HepG2 (cell line): ENCODE data around the gene CYP2W1. TPM values are rescaled to one million over a fixed set of nuclear protein-coding genes. Genes with fewer than 3 reads are reported as not detected.

ENCODE experiments used
- ARID2 ChIP-seq: sonication (generic); formaldehyde crosslinking; IDR thresholded peaks from 2 replicates; pipeline ENCODE4 v1.8.1; 2022; ENCODE audit warnings: mild to moderate bottlenecking, missing genetic modification reagents, borderline replicate concordance
- GPN1 ChIP-seq: sonication (generic); formaldehyde crosslinking; IDR thresholded peaks from 2 replicates; pipeline ENCODE4 v1.5.1; 2020; ENCODE audit warnings: missing genetic modification reagents, borderline replicate concordance
- GTF2F1 ChIP-seq: fragments of 150-350 bp; IDR thresholded peaks from 2 replicates; pipeline ENCODE4 v1.6.1; 2014; ENCODE audit warnings: low read length
- MBNL3 ChIP-seq: fragments of 250-450 bp; sonication (Bioruptor Pico); conservative IDR thresholded peaks from 2 replicates; pipeline ENCODE4 v1.8.0; 2022; ENCODE audit warnings: mild to moderate bottlenecking, inconsistent platforms
- RXRB ChIP-seq: IDR thresholded peaks from 2 replicates; pipeline ENCODE4 v1.6.1; 2016; ENCODE audit warnings: borderline replicate concordance, missing genetic modification reagents, missing compliant biosample characterization
- ZBTB7B ChIP-seq: sonication (generic); formaldehyde crosslinking; IDR thresholded peaks from 2 replicates; pipeline ENCODE4 v1.4.0; 2020; ENCODE audit warnings: missing genetic modification reagents
- ZNF589 ChIP-seq: sonication (generic); formaldehyde crosslinking; conservative IDR thresholded peaks from 2 replicates; pipeline ENCODE4 v1.8.0; 2022; ENCODE audit warnings: mild to moderate bottlenecking, moderate library complexity, missing genetic modification reagents
- ZNF724P ChIP-seq: sonication (generic); formaldehyde crosslinking; IDR thresholded peaks from 2 replicates; pipeline ENCODE4 v1.8.0; 2022; ENCODE audit warnings: missing genetic modification reagents, borderline replicate concordance
- ZNF782 ChIP-seq: sonication (generic); formaldehyde crosslinking; IDR thresholded peaks from 2 replicates; pipeline ENCODE4 v1.4.0; 2020; ENCODE audit warnings: missing genetic modification reagents, mild to moderate bottlenecking, borderline replicate concordance
- ZSCAN20 ChIP-seq: sonication (generic); formaldehyde crosslinking; IDR thresholded peaks from 2 replicates; pipeline ENCODE4 v1.4.0; 2020; ENCODE audit warnings: missing genetic modification reagents, mild to moderate bottlenecking, borderline replicate concordance
- polyA plus RNA-seq, 8 experiments: library from polyadenylated mRNA; depleted of rRNA in 3 of 8; stranded (reverse) in 7 of 8; unstranded in 1 of 8; fragments of >200 nt; fragmentation: Illumina TruSeq in 4 of 8; extraction: Trizol in 4 of 8; gene quantifications; 2 replicates each; pipeline versions ENCODE4 v1.2.1 to v1.2.3, GENCODE V29; 2011 to 2016; ENCODE audit warnings: low read depth in 4 of 8, missing spikeins in 1 of 8, mixed read lengths in 1 of 8; ENCODE audit not compliant: insufficient read depth in 1 of 8
- total RNA-seq, 5 experiments: library from RNA; depleted of rRNA; stranded (reverse); fragments of >200 nt; fragmentation: Illumina TruSeq; extraction: Trizol; gene quantifications; 2 replicates each; pipeline ENCODE4 v1.2.3, GENCODE V29; 2016; ENCODE audit warnings: low read depth in 1 of 5
- TF ChIP-seq, protein P1 (sequence below): sonication (generic); formaldehyde crosslinking; IDR thresholded peaks from 2 replicates; pipeline ENCODE4 v1.5.0; 2020; ENCODE audit warnings: mild to moderate bottlenecking, missing genetic modification reagents
- TF ChIP-seq, protein P2 (sequence below): sonication (generic); formaldehyde crosslinking; IDR thresholded peaks from 2 replicates; pipeline ENCODE4 v1.4.0; 2020; ENCODE audit warnings: missing genetic modification reagents
- TF ChIP-seq, protein P3 (sequence below): sonication (generic); formaldehyde crosslinking; IDR thresholded peaks from 2 replicates; pipeline ENCODE4 v1.4.0; 2020; ENCODE audit warnings: missing genetic modification reagents
- TF ChIP-seq, protein P4 (sequence below): sonication (generic); formaldehyde crosslinking; IDR thresholded peaks from 2 replicates; pipeline ENCODE4 v1.4.0; 2020; ENCODE audit warnings: low read depth, missing genetic modification reagents
- TF ChIP-seq, protein P5 (sequence below): sonication (generic); formaldehyde crosslinking; IDR thresholded peaks from 2 replicates; pipeline ENCODE4 v1.5.1; 2020; ENCODE audit warnings: mild to moderate bottlenecking, missing genetic modification reagents, moderate library complexity
- TF ChIP-seq, protein P6 (sequence below): sonication (generic); formaldehyde crosslinking; conservative IDR thresholded peaks from 2 replicates; pipeline ENCODE4 v1.8.1; 2023; ENCODE audit warnings: missing genetic modification reagents

CYP2W1 gene
- total and polyA plus RNA-seq, 2 of the 13 experiments (the other 11 are each of a cell fraction or from before 2014, with no cell fraction given): 19.5 to 31.7 TPM

DNA sequence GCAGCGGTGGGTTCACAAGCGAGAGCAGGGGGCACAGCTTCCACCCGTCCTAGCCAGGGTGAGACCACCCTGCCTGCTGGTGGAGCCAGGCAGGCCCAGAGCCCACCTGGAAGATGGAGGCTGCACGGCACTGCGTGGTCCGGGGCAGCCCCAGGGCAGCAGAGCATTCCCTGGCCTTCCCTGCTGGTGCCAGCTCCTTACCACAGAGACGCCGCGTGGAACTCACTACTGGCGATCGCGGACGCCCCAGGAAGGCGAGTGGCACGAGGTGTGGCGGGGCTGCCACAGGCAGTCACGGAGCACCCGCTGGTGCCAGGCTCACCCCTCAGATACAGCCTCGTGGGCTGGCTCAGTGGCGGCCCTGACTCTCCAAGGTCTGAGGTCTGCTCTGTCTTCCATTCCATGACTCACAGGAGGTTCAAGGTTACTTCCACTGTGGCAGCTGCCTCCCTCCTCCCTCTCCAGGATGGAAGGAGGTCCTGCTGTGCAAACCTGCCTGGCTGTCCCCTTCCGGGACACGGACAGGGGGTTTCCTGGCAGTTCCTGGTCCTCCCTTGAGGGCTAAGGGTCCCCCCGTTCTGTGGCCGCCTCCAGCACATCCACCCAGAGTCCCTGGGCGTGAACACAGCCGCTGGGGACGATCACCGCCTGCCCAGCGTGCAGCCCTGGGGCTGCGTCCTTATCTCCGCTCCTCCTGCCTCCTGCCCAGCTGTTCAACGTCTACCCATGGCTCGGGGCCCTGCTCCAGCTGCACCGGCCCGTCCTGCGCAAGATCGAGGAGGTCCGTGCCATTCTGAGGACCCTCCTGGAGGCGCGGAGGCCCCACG is 3.1 kb downstream of the CYP2W1 start (continued):
- TF ChIP-seq, protein P1, sequence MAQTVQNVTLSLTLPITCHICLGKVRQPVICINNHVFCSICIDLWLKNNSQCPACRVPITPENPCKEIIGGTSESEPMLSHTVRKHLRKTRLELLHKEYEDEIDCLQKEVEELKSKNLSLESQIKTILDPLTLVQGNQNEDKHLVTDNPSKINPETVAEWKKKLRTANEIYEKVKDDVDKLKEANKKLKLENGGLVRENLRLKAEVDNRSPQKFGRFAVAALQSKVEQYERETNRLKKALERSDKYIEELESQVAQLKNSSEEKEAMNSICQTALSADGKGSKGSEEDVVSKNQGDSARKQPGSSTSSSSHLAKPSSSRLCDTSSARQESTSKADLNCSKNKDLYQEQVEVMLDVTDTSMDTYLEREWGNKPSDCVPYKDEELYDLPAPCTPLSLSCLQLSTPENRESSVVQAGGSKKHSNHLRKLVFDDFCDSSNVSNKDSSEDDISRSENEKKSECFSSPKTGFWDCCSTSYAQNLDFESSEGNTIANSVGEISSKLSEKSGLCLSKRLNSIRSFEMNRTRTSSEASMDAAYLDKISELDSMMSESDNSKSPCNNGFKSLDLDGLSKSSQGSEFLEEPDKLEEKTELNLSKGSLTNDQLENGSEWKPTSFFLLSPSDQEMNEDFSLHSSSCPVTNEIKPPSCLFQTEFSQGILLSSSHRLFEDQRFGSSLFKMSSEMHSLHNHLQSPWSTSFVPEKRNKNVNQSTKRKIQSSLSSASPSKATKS: no peak
- TF ChIP-seq ZBTB7B (CRISPR knock-in tag) (peak; percentile 68; the same call in 1 of the 2 replicates), GPN1 (no peak), ZSCAN20 (CRISPR knock-in tag) (no peak), MBNL3 (CRISPR knock-in tag) (no peak), ZNF724P (CRISPR knock-in tag) (no peak), ZNF589 (CRISPR knock-in tag) (no peak), GTF2F1 (no peak), ZNF782 (CRISPR knock-in tag) (no peak), ARID2 (no peak), RXRB (CRISPR knock-in tag) (0 out of 2 replicates have a peak, but pooled peaks have one; percentile 18)
- TF ChIP-seq, protein P2, sequence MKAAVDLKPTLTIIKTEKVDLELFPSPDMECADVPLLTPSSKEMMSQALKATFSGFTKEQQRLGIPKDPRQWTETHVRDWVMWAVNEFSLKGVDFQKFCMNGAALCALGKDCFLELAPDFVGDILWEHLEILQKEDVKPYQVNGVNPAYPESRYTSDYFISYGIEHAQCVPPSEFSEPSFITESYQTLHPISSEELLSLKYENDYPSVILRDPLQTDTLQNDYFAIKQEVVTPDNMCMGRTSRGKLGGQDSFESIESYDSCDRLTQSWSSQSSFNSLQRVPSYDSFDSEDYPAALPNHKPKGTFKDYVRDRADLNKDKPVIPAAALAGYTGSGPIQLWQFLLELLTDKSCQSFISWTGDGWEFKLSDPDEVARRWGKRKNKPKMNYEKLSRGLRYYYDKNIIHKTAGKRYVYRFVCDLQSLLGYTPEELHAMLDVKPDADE (CRISPR knock-in tag): no peak
- TF ChIP-seq, protein P3, sequence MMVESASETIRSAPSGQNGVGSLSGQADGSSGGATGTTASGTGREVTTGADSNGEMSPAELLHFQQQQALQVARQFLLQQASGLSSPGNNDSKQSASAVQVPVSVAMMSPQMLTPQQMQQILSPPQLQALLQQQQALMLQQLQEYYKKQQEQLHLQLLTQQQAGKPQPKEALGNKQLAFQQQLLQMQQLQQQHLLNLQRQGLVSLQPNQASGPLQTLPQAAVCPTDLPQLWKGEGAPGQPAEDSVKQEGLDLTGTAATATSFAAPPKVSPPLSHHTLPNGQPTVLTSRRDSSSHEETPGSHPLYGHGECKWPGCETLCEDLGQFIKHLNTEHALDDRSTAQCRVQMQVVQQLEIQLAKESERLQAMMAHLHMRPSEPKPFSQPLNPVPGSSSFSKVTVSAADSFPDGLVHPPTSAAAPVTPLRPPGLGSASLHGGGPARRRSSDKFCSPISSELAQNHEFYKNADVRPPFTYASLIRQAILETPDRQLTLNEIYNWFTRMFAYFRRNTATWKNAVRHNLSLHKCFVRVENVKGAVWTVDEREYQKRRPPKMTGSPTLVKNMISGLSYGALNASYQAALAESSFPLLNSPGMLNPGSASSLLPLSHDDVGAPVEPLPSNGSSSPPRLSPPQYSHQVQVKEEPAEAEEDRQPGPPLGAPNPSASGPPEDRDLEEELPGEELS (CRISPR knock-in tag): no peak
- TF ChIP-seq, protein P4, sequence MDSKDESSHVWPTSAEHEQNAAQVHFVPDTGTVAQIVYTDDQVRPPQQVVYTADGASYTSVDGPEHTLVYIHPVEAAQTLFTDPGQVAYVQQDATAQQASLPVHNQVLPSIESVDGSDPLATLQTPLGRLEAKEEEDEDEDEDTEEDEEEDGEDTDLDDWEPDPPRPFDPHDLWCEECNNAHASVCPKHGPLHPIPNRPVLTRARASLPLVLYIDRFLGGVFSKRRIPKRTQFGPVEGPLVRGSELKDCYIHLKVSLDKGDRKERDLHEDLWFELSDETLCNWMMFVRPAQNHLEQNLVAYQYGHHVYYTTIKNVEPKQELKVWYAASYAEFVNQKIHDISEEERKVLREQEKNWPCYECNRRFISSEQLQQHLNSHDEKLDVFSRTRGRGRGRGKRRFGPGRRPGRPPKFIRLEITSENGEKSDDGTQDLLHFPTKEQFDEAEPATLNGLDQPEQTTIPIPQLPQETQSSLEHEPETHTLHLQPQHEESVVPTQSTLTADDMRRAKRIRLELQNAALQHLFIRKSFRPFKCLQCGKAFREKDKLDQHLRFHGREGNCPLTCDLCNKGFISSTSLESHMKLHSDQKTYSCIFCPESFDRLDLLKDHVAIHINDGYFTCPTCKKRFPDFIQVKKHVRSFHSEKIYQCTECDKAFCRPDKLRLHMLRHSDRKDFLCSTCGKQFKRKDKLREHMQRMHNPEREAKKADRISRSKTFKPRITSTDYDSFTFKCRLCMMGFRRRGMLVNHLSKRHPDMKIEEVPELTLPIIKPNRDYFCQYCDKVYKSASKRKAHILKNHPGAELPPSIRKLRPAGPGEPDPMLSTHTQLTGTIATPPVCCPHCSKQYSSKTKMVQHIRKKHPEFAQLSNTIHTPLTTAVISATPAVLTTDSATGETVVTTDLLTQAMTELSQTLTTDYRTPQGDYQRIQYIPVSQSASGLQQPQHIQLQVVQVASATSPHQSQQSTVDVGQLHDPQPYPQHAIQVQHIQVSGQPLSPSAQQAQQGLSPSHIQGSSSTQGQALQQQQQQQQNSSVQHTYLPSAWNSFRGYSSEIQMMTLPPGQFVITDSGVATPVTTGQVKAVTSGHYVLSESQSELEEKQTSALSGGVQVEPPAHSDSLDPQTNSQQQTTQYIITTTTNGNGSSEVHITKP: peak; percentile 43; the same call in 1 of the 2 replicates
- TF ChIP-seq, protein P5, sequence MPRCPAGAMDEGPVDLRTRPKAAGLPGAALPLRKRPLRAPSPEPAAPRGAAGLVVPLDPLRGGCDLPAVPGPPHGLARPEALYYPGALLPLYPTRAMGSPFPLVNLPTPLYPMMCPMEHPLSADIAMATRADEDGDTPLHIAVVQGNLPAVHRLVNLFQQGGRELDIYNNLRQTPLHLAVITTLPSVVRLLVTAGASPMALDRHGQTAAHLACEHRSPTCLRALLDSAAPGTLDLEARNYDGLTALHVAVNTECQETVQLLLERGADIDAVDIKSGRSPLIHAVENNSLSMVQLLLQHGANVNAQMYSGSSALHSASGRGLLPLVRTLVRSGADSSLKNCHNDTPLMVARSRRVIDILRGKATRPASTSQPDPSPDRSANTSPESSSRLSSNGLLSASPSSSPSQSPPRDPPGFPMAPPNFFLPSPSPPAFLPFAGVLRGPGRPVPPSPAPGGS: no peak
- TF ChIP-seq, protein P6, sequence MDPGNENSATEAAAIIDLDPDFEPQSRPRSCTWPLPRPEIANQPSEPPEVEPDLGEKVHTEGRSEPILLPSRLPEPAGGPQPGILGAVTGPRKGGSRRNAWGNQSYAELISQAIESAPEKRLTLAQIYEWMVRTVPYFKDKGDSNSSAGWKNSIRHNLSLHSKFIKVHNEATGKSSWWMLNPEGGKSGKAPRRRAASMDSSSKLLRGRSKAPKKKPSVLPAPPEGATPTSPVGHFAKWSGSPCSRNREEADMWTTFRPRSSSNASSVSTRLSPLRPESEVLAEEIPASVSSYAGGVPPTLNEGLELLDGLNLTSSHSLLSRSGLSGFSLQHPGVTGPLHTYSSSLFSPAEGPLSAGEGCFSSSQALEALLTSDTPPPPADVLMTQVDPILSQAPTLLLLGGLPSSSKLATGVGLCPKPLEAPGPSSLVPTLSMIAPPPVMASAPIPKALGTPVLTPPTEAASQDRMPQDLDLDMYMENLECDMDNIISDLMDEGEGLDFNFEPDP (CRISPR knock-in tag): 0 out of 2 replicates have a peak, but pooled peaks have one; percentile 48
